HEK293 (cell line): Measurements from ENCODE around the gene ITPR3.
A peak's percentile ranks its signal among the peaks of the same experiment; 100 is the strongest.

Source experiments
- CTCF ChIA-PET: fragments of 350-600 bp; formaldehyde crosslinking; extraction: SDS; loops from one replicate; lab custom pipeline; 2021; ENCODE audit warnings: antibody characterized with exemption; lab: Yijun Ruan, JAX
- POLR2A ChIA-PET: fragments of 300-600 bp; formaldehyde crosslinking; extraction: SDS; loops from one replicate; lab custom pipeline; 2020; ENCODE audit warnings: antibody characterized with exemption, inconsistent platforms; lab: Yijun Ruan, JAX
- H3K27ac ChIP-seq: fragments of 200-500 bp; sonication (Bioruptor generic); 2 replicates; pipeline ENCODE4 v1.5.1; 2014; ENCODE audit warnings: low read depth, low read length, control low read depth, inconsistent platforms; ENCODE audit errors: extremely low read depth
- H3K36me3 ChIP-seq, 2 experiments: fragments of 200-500 bp in 1 of 2; sonication (Bioruptor generic) in 1 of 2; 1 replicate in 1 of 2; 2 replicates in 1 of 2; pipeline ENCODE4 v1.5.1; 2014 to 2017; ENCODE audit warnings: inconsistent platforms in 2 of 2, low read length in 2 of 2; ENCODE audit not compliant: control insufficient read depth in 2 of 2, insufficient read depth in 1 of 2
- H3K4me1 ChIP-seq: fragments of 200-500 bp; sonication (Bioruptor generic); 2 replicates; pipeline ENCODE4 v1.5.1; 2014; ENCODE audit warnings: mild to moderate bottlenecking, low read length, inconsistent platforms; ENCODE audit not compliant: control insufficient read depth, insufficient read depth
- H3K4me3 ChIP-seq: 2 replicates; pipeline ENCODE4 v1.5.1; 2011; ENCODE audit warnings: low read depth, mild to moderate bottlenecking, control low read depth, low read length, moderate library complexity
- H3K9me3 ChIP-seq: fragments of 200-500 bp; sonication (Bioruptor generic); 2 replicates; pipeline ENCODE4 v1.5.1; 2014; ENCODE audit warnings: low read depth, low read length, inconsistent platforms; ENCODE audit not compliant: control insufficient read depth, insufficient read depth
- EGR2 ChIP-seq: fragments of 450-650 bp; formaldehyde crosslinking; IDR thresholded peaks from 2 replicates; pipeline ENCODE4 v1.5.1; 2016; ENCODE audit warnings: low read depth, missing biosample characterization, missing genetic modification characterization
- GLI2 ChIP-seq: fragments of 450-650 bp; formaldehyde crosslinking; IDR thresholded peaks from 2 replicates; pipeline ENCODE4; 2017; ENCODE audit warnings: missing biosample characterization, missing genetic modification characterization, low read depth, borderline replicate concordance
- HOXA7 ChIP-seq: sonication (generic); formaldehyde crosslinking; IDR thresholded peaks from 2 replicates; pipeline ENCODE4 v1.8.1; 2022; ENCODE audit warnings: missing genetic modification reagents, borderline replicate concordance
- HOXC10 ChIP-seq: sonication (generic); formaldehyde crosslinking; IDR thresholded peaks from 2 replicates; pipeline ENCODE4 v1.8.1; 2023; ENCODE audit warnings: mild to moderate bottlenecking, missing genetic modification reagents
- MEIS1 ChIP-seq: sonication (generic); formaldehyde crosslinking; IDR thresholded peaks from 2 replicates; pipeline ENCODE4 v1.8.1; 2022; ENCODE audit warnings: missing genetic modification reagents, mild to moderate bottlenecking, borderline replicate concordance
- OSR2 ChIP-seq: fragments of 450-650 bp; formaldehyde crosslinking; IDR thresholded peaks from 2 replicates; pipeline ENCODE4 v1.5.1; 2016; ENCODE audit warnings: missing biosample characterization, missing genetic modification characterization
- SCRT2 ChIP-seq: fragments of 450-650 bp; formaldehyde crosslinking; IDR thresholded peaks from 2 replicates; pipeline ENCODE4 v1.5.1; 2016; ENCODE audit warnings: missing biosample characterization, missing genetic modification characterization
- SP2 ChIP-seq: fragments of 450-650 bp; formaldehyde crosslinking; IDR thresholded peaks from 2 replicates; pipeline ENCODE4 v1.5.1; 2016; ENCODE audit warnings: missing biosample characterization, missing genetic modification characterization
- ZNF10 ChIP-seq: fragments of 450-650 bp; formaldehyde crosslinking; IDR thresholded peaks from 2 replicates; pipeline ENCODE4 v1.5.1; 2017; ENCODE audit warnings: missing biosample characterization, missing genetic modification characterization
- ZNF366 ChIP-seq: fragments of 450-650 bp; formaldehyde crosslinking; conservative IDR thresholded peaks from 2 replicates; pipeline ENCODE4 v1.5.1; 2016; ENCODE audit warnings: missing biosample characterization, missing genetic modification characterization
- ZNF37A ChIP-seq: fragments of 450-650 bp; IDR thresholded peaks from 2 replicates; pipeline ENCODE4 v1.5.1; 2018; ENCODE audit warnings: missing biosample characterization, missing genetic modification characterization
- ZNF521 ChIP-seq: fragments of 450-650 bp; formaldehyde crosslinking; IDR thresholded peaks from 2 replicates; pipeline ENCODE4 v1.5.1; 2017; ENCODE audit warnings: missing biosample characterization, mild to moderate bottlenecking, missing genetic modification characterization
- ZNF560 ChIP-seq: fragments of 450-650 bp; formaldehyde crosslinking; IDR thresholded peaks from 2 replicates; pipeline ENCODE4 v1.5.1; 2017; ENCODE audit warnings: missing biosample characterization, missing genetic modification characterization, borderline replicate concordance
- ZNF585B ChIP-seq: fragments of 450-650 bp; formaldehyde crosslinking; IDR thresholded peaks from 2 replicates; pipeline ENCODE4 v1.5.1; 2016; ENCODE audit warnings: missing biosample characterization, missing genetic modification characterization
- ZNF596 ChIP-seq: fragments of 450-650 bp; IDR thresholded peaks from 2 replicates; pipeline ENCODE4 v1.5.0; 2018; ENCODE audit warnings: missing biosample characterization, mild to moderate bottlenecking, missing genetic modification characterization, moderate library complexity
- ZNF600 ChIP-seq: fragments of 450-650 bp; formaldehyde crosslinking; IDR thresholded peaks from 2 replicates; pipeline ENCODE4 v1.5.1; 2016; ENCODE audit warnings: missing biosample characterization, missing genetic modification characterization
- ZNF670 ChIP-seq: fragments of 450-650 bp; formaldehyde crosslinking; IDR thresholded peaks from 2 replicates; pipeline ENCODE4 v1.5.1; 2016; ENCODE audit warnings: missing biosample characterization, missing genetic modification characterization, low read depth
- TF ChIP-seq, protein P1 (sequence below): fragments of 450-650 bp; formaldehyde crosslinking; IDR thresholded peaks from 2 replicates; pipeline ENCODE4 v1.5.1; 2016; ENCODE audit warnings: missing biosample characterization, missing genetic modification characterization
- TF ChIP-seq, protein P2 (sequence below): fragments of 450-650 bp; formaldehyde crosslinking; IDR thresholded peaks from 2 replicates; pipeline ENCODE4 v1.5.1; 2017; ENCODE audit warnings: missing biosample characterization, missing genetic modification characterization
- TF ChIP-seq, protein P3 (sequence below): fragments of 450-650 bp; formaldehyde crosslinking; IDR thresholded peaks from 2 replicates; pipeline ENCODE4 v1.5.1; 2016; ENCODE audit warnings: missing biosample characterization, missing genetic modification characterization, borderline replicate concordance
- TF ChIP-seq, protein P4 (sequence below): fragments of 450-650 bp; formaldehyde crosslinking; IDR thresholded peaks from 2 replicates; pipeline ENCODE4 v1.5.1; 2016; ENCODE audit warnings: missing biosample characterization, missing genetic modification characterization
- TF ChIP-seq, protein P5 (sequence below): fragments of 450-650 bp; formaldehyde crosslinking; IDR thresholded peaks from 2 replicates; pipeline ENCODE4 v1.5.1; 2017; ENCODE audit warnings: missing biosample characterization, missing genetic modification characterization
- TF ChIP-seq, protein P6 (sequence below): fragments of 450-650 bp; formaldehyde crosslinking; IDR thresholded peaks from 2 replicates; pipeline ENCODE4 v1.5.1; 2016; ENCODE audit warnings: missing biosample characterization, missing genetic modification characterization

ITPR3 gene

DNA sequence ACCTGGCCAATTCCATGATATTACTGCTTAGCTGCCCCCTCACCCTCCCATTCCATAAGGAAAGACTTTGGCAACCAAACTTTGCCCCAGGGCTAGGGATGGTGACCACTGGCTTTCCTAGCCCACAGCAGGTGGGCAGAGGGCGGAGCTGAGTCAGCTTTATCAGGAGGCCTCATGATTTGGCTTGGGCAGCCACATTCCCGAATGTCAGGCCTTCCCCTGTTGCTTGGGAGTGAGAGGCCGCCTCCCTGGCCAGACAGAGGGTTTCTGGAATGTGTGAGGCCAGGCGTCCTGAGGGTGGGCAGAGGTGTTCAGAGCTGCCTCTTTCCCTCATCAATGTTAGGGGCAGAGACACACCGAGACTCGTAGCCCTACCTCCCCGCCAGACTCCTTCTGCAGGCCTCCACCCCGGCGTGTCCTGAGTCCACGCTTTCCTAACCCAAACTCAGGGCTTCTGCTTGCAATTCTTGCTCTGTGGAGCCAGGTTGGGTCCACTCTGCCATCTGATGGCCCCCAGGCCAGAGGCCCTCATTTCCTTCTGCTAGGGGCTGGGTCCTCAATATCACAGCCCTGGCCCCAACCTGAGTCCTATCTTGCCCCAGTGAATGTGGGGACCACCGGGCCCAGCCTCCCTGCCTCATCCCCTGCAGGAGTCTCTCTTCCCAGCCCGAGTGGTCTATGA, 71.1 kb downstream of the ITPR3 start:
- POLR2A ChIA-PET, result interaction anchor here (1.2 kb wide), 1 partner anchor 19 kb away, joined by 7 read pairs; the partner anchor contains the start of gene UQCC2
- H3K36me3 ChIP-seq, result peaks cover 0 to 82% of the 10 kb centered on the region in 2 experiments; a peak in 1 of 3 replicates
- no peak for TF ChIP-seq HOXA7 (CRISPR knock-in tag)
- TF ChIP-seq MEIS1, result no peak
- no peak for TF ChIP-seq ZNF521 (tag by site-specific recombination)
- TF ChIP-seq, protein P1, sequence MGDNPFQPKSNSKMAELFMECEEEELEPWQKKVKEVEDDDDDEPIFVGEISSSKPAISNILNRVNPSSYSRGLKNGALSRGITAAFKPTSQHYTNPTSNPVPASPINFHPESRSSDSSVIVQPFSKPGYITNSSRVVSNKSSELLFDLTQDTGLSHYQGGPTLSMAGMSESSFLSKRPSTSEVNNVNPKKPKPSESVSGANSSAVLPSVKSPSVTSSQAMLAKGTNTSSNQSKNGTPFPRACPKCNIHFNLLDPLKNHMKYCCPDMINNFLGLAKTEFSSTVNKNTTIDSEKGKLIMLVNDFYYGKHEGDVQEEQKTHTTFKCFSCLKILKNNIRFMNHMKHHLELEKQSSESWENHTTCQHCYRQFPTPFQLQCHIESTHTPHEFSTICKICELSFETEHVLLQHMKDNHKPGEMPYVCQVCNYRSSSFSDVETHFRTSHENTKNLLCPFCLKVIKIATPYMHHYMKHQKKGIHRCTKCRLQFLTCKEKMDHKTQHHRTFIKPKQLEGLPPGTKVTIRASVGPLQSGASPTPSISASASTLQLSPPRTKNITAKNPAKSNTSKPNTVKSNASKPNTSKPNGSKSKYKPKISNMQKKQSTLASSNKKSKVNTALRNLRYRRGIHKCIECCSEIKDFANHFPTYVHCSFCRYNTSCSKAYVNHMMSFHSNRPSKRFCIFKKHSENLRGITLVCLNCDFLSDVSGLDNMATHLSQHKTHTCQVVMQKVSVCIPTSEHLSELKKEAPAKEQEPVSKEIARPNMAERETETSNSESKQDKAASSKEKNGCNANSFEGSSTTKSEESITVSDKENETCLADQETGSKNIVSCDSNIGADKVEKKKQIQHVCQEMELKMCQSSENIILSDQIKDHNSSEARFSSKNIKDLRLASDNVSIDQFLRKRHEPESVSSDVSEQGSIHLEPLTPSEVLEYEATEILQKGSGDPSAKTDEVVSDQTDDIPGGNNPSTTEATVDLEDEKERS (tag by site-specific recombination), result no peak
- no peak for TF ChIP-seq ZNF37A (tag by site-specific recombination)
- TF ChIP-seq, protein P2, sequence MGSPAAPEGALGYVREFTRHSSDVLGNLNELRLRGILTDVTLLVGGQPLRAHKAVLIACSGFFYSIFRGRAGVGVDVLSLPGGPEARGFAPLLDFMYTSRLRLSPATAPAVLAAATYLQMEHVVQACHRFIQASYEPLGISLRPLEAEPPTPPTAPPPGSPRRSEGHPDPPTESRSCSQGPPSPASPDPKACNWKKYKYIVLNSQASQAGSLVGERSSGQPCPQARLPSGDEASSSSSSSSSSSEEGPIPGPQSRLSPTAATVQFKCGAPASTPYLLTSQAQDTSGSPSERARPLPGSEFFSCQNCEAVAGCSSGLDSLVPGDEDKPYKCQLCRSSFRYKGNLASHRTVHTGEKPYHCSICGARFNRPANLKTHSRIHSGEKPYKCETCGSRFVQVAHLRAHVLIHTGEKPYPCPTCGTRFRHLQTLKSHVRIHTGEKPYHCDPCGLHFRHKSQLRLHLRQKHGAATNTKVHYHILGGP (tag by site-specific recombination), result no peak
- TF ChIP-seq, protein P3, sequence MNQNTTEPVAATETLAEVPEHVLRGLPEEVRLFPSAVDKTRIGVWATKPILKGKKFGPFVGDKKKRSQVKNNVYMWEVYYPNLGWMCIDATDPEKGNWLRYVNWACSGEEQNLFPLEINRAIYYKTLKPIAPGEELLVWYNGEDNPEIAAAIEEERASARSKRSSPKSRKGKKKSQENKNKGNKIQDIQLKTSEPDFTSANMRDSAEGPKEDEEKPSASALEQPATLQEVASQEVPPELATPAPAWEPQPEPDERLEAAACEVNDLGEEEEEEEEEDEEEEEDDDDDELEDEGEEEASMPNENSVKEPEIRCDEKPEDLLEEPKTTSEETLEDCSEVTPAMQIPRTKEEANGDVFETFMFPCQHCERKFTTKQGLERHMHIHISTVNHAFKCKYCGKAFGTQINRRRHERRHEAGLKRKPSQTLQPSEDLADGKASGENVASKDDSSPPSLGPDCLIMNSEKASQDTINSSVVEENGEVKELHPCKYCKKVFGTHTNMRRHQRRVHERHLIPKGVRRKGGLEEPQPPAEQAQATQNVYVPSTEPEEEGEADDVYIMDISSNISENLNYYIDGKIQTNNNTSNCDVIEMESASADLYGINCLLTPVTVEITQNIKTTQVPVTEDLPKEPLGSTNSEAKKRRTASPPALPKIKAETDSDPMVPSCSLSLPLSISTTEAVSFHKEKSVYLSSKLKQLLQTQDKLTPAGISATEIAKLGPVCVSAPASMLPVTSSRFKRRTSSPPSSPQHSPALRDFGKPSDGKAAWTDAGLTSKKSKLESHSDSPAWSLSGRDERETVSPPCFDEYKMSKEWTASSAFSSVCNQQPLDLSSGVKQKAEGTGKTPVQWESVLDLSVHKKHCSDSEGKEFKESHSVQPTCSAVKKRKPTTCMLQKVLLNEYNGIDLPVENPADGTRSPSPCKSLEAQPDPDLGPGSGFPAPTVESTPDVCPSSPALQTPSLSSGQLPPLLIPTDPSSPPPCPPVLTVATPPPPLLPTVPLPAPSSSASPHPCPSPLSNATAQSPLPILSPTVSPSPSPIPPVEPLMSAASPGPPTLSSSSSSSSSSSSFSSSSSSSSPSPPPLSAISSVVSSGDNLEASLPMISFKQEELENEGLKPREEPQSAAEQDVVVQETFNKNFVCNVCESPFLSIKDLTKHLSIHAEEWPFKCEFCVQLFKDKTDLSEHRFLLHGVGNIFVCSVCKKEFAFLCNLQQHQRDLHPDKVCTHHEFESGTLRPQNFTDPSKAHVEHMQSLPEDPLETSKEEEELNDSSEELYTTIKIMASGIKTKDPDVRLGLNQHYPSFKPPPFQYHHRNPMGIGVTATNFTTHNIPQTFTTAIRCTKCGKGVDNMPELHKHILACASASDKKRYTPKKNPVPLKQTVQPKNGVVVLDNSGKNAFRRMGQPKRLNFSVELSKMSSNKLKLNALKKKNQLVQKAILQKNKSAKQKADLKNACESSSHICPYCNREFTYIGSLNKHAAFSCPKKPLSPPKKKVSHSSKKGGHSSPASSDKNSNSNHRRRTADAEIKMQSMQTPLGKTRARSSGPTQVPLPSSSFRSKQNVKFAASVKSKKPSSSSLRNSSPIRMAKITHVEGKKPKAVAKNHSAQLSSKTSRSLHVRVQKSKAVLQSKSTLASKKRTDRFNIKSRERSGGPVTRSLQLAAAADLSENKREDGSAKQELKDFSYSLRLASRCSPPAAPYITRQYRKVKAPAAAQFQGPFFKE (tag by site-specific recombination), result no peak
- no peak for TF ChIP-seq OSR2 (tag by site-specific recombination)
- TF ChIP-seq SP2 (tag by site-specific recombination), result no peak
- 0 out of 2 replicates have a peak, but pooled peaks have one; percentile 16 for TF ChIP-seq SCRT2 (tag by site-specific recombination)
- no peak for TF ChIP-seq ZNF10
- peak; percentile 13; the same call in 1 of the 2 replicates for TF ChIP-seq EGR2
- TF ChIP-seq, protein P4, sequence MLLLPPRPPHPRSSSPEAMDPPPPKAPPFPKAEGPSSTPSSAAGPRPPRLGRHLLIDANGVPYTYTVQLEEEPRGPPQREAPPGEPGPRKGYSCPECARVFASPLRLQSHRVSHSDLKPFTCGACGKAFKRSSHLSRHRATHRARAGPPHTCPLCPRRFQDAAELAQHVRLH (tag by site-specific recombination), result no peak
- TF ChIP-seq ZNF585B (tag by site-specific recombination), result no peak
- no peak for TF ChIP-seq GLI2
- peak; percentile 44; the same call in 1 of the 2 replicates for TF ChIP-seq ZNF600 (tag by site-specific recombination)
- no peak for TF ChIP-seq ZNF596 (tag by site-specific recombination)
- TF ChIP-seq ZNF366 (tag by site-specific recombination), result no peak
- no peak for TF ChIP-seq ZNF670 (tag by site-specific recombination)
- TF ChIP-seq, protein P5, sequence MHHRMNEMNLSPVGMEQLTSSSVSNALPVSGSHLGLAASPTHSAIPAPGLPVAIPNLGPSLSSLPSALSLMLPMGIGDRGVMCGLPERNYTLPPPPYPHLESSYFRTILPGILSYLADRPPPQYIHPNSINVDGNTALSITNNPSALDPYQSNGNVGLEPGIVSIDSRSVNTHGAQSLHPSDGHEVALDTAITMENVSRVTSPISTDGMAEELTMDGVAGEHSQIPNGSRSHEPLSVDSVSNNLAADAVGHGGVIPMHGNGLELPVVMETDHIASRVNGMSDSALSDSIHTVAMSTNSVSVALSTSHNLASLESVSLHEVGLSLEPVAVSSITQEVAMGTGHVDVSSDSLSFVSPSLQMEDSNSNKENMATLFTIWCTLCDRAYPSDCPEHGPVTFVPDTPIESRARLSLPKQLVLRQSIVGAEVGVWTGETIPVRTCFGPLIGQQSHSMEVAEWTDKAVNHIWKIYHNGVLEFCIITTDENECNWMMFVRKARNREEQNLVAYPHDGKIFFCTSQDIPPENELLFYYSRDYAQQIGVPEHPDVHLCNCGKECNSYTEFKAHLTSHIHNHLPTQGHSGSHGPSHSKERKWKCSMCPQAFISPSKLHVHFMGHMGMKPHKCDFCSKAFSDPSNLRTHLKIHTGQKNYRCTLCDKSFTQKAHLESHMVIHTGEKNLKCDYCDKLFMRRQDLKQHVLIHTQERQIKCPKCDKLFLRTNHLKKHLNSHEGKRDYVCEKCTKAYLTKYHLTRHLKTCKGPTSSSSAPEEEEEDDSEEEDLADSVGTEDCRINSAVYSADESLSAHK (tag by site-specific recombination), result no peak
- TF ChIP-seq, protein P6, sequence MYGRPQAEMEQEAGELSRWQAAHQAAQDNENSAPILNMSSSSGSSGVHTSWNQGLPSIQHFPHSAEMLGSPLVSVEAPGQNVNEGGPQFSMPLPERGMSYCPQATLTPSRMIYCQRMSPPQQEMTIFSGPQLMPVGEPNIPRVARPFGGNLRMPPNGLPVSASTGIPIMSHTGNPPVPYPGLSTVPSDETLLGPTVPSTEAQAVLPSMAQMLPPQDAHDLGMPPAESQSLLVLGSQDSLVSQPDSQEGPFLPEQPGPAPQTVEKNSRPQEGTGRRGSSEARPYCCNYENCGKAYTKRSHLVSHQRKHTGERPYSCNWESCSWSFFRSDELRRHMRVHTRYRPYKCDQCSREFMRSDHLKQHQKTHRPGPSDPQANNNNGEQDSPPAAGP (tag by site-specific recombination), result peak; percentile 32; the same call in 1 of the 2 replicates
- TF ChIP-seq HOXC10 (CRISPR knock-in tag), result no peak
- no peak for TF ChIP-seq ZNF560

More for the DNA sequence above, 71.1 kb downstream of the ITPR3 start:
- Histone ChIP-seq H3K27ac (no peak overlapping the region), H3K4me3 (no peak overlapping the region), H3K9me3 (no peaks in the 10 kb centered on the region), H3K4me1 (peaks cover 3% of the 10 kb centered on the region; the same call in 1 of the 2 replicates)
- CTCF ChIA-PET, result interaction anchor here (1.3 to 3.9 kb wide), 2 partner anchors 9 to 102 kb away, joined by 4 to 29 read pairs; no protein-coding TSS in a partner anchor
